Aorta (tissue), 5 donors: ENCODE data around the gene ITPRIPL1. TPM values are rescaled to one million over a fixed set of nuclear protein-coding genes. Genes with fewer than 3 reads are reported as not detected.

Experiments used
- ATAC-seq: fragments of 200-7000 bp; cut with Tn5 transposase; one replicate; pipeline ENCODE4 v1.9.1; 2022; ENCODE audit warnings: moderate library complexity; ENCODE audit not compliant: low FRiP score
- DNase-seq, 2 donors: peaks; one replicate each; pipeline ENCODE4 v3.0.0-alpha.2; 2020
- H3K27ac ChIP-seq, 2 donors: one replicate each; pipeline ENCODE4 v1.5.1; 2013; ENCODE audit warnings: low read length in 2 of 2, mild to moderate bottlenecking in 2 of 2, moderate library complexity in 2 of 2, control low read depth in 1 of 2, inconsistent platforms in 1 of 2, low read depth in 1 of 2
- H3K27me3 ChIP-seq, 2 donors: one replicate each; pipeline ENCODE4 v1.6.1; 2013; ENCODE audit warnings: control low read depth in 1 of 2, low read length in 1 of 2, mild to moderate bottlenecking in 1 of 2, moderate library complexity in 1 of 2; ENCODE audit not compliant: insufficient read depth in 2 of 2, control insufficient read depth in 1 of 2
- H3K36me3 ChIP-seq, 2 donors: one replicate each; pipeline ENCODE4 v1.6.1; 2013; ENCODE audit warnings: control low read depth in 1 of 2, low read length in 1 of 2, mild to moderate bottlenecking in 1 of 2; ENCODE audit not compliant: insufficient read depth in 2 of 2, control insufficient read depth in 1 of 2
- H3K4me1 ChIP-seq, 2 donors: one replicate each; pipeline ENCODE4 v1.6.1; 2013; ENCODE audit warnings: low read length in 2 of 2, control low read depth in 1 of 2, mild to moderate bottlenecking in 1 of 2, moderate library complexity in 1 of 2; ENCODE audit not compliant: insufficient read depth in 2 of 2, control insufficient read depth in 1 of 2
- H3K4me3 ChIP-seq, 2 donors: one replicate each; pipeline ENCODE4 v1.5.1; 2013; ENCODE audit warnings: low read length in 2 of 2, control low read depth in 1 of 2, mild to moderate bottlenecking in 1 of 2
- H3K9me3 ChIP-seq: one replicate; pipeline ENCODE4 v1.6.1; 2013; ENCODE audit warnings: mild to moderate bottlenecking, low read length; ENCODE audit not compliant: control insufficient read depth
- WGBS, 2 donors: extraction: QIAGEN DNeasy Blood & Tissue Kit; methylation state at CpG; one replicate each; pipeline ENCODE4 v1.1.7; 2013; 5-methylcytosine and 5-hydroxymethylcytosine counted together
- intact Hi-C, 2 donors: fragments of 100-400 bp; cut with DNase I; formaldehyde crosslinking; loops; one replicate each; pipeline versions ENCODE4 v1.14.2 to v1.15.0; 2022
- polyA plus RNA-seq, 2 donors: library from polyadenylated mRNA; stranded (reverse); fragments of 200-250 nt; gene quantifications; one replicate each; pipeline ENCODE4 v1.2.3, GENCODE V29; 2013
- total RNA-seq, 2 donors: library from RNA; stranded (reverse); fragmentation: NEBNext Ultra II Directional; extraction: Animal tissue kit (Norgen Biotek cat#: 25700); gene quantifications; one replicate each; pipeline ENCODE4 v1.2.1, GENCODE V29; 2021
- donor health status: healthy with polysubstance abuse.
- donor health status: Bipolar disorder and iron deficiency.
- donor health status: DM: no; HTN: no; CAD: no.
- donor health status: DM: no; HTN: no; CAD: no.
- donor health status: DM: yes; HTN: yes; CAD: no.

ITPRIPL1 gene
- total and polyA plus RNA-seq, 4 donors: 1.2 to 3.6 (median 1.9) TPM; not detected in 1

DNA sequence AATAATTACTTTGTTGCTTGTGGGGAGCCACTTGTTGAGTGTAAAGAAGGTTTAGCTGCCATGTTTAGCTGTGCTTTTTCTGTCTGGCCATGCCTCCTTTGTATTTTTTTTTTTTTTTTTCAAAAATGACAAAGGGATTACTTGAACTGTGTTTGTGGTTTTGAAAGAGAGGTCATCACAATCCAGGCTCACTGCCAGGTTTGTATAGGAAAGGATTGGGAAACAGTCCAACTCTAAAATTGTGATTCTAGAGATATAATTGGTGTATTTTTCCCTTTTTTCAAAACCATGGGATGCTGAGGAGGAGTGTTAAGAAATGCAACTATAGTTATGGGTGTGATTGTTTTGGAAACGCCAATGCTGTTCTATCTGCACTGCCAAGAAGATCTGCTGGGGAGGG, 4.3 kb downstream of the ITPRIPL1 start:
- no peak overlapping the region for H3K27ac ChIP-seq
- H3K4me1 ChIP-seq: no peaks in the 10 kb centered on the region
- H3K9me3 ChIP-seq: no peaks in the 10 kb centered on the region
- H3K27me3 ChIP-seq: no peaks in the 10 kb centered on the region
- DNase-seq (no peak), ATAC-seq (no peak)
- 77 to 79% methylated on average over 1 of the region's 1 CpG for WGBS, 2 donors
- intact Hi-C loops: no loop called here
- no peaks in the 10 kb centered on the region for H3K36me3 ChIP-seq
- no peak overlapping the region for H3K4me3 ChIP-seq

GRCh38 chr2:96329874-96330273, 4.8 kb downstream of the ITPRIPL1 start:
- intact Hi-C loops: no loop called here
- Histone ChIP-seq H3K9me3 (no peaks in the 10 kb centered on the region), H3K27ac (no peak overlapping the region), H3K4me1 (no peaks in the 10 kb centered on the region), H3K4me3 (no peak overlapping the region), H3K36me3 (no peaks in the 10 kb centered on the region), H3K27me3 (no peaks in the 10 kb centered on the region)
- ATAC-seq (no peak), DNase-seq (no peak)
- 90 to 97% methylated on average over 6 of the region's 6 CpGs for WGBS, 2 donors

GRCh38 chr2:96330407-96330806, 5.3 kb downstream of the ITPRIPL1 start:
- Histone ChIP-seq H3K36me3 (no peaks in the 10 kb centered on the region), H3K27me3 (no peaks in the 10 kb centered on the region), H3K9me3 (no peaks in the 10 kb centered on the region), H3K4me1 (no peaks in the 10 kb centered on the region), H3K4me3 (no peak overlapping the region), H3K27ac (no peak overlapping the region)
- 3 to 6% methylated on average over 1 of the region's 1 CpG for whole genome bisulfite sequencing, 2 donors
- ATAC-seq (no peak), DNase-seq (no peak)
- intact Hi-C loops: no loop called here

- ATAC-seq (no peak), DNase-seq (no peak)
- no peaks in the 10 kb centered on the region for H3K36me3 ChIP-seq
- H3K27ac ChIP-seq: no peak overlapping the region
- no peak overlapping the region for H3K4me3 ChIP-seq
- H3K4me1 ChIP-seq: no peaks in the 10 kb centered on the region
- H3K27me3 ChIP-seq: no peaks in the 10 kb centered on the region
- intact Hi-C loops: no loop called here
- no peaks in the 10 kb centered on the region for H3K9me3 ChIP-seq
- 81 to 84% methylated on average over 3 of the region's 3 CpGs for WGBS, 2 donors
Observed at GRCh38 chr2:96333708-96334107, 8.6 kb downstream of the ITPRIPL1 start.

- H3K27ac ChIP-seq: no peak overlapping the region
- no peak for ATAC-seq
- 14 to 17% methylated on average over 14 to 15 of the region's 15 CpGs for WGBS, 2 donors
Observed at GRCh38 chr2:96336104-96336775, 11.1 kb downstream of the ITPRIPL1 start.

GRCh38 chr2:96336873-96337272, 11.8 kb downstream of the ITPRIPL1 start:
- Histone ChIP-seq H3K4me3 (no peak overlapping the region), H3K27me3 (no peaks in the 10 kb centered on the region), H3K9me3 (no peaks in the 10 kb centered on the region), H3K4me1 (no peaks in the 10 kb centered on the region), H3K36me3 (no peaks in the 10 kb centered on the region), H3K27ac (no peak overlapping the region)
- DNase-seq (no peak), ATAC-seq (no peak)
- intact Hi-C loops: no loop called here
- 95 to 96% methylated on average over 3 of the region's 3 CpGs for WGBS, 2 donors

More at GRCh38 chr2:96336104-96336775, 11.1 kb downstream of the ITPRIPL1 start:
- intact Hi-C loops: no loop called here
- Histone ChIP-seq H3K36me3 (no peaks in the 10 kb centered on the region), H3K4me1 (no peaks in the 10 kb centered on the region), H3K27me3 (no peaks in the 10 kb centered on the region), H3K4me3 (no peak overlapping the region), H3K9me3 (no peaks in the 10 kb centered on the region)
- DNase-seq: no peak

- H3K4me3 ChIP-seq: no peak overlapping the region
- WGBS, 2 donors: 96 to 97% methylated on average over 9 of the region's 9 CpGs
Observed at GRCh38 chr2:96340493-96341414, 15.6 kb downstream of the ITPRIPL1 start.

DNA sequence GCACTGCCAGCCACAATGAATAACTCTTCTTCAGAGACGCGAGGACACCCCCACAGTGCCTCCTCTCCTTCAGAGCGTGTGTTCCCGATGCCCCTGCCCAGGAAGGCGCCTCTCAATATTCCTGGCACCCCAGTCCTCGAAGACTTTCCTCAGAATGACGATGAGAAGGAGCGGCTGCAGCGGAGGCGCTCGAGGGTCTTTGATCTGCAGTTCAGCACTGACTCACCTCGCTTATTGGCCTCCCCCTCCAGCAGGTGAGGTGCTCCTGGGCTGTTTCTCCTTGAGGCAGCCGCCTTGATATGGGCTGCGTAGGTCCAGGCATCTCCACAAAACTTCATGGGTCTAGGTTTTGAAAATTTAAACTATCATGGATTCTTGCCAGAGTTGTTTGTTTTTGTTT, 16.5 kb downstream of the ITPRIPL1 start:
- no peaks in the 10 kb centered on the region for H3K27me3 ChIP-seq
- H3K9me3 ChIP-seq: no peaks in the 10 kb centered on the region
- H3K4me1 ChIP-seq: no peaks in the 10 kb centered on the region
- H3K27ac ChIP-seq: no peak overlapping the region
- 95 to 96% methylated on average over 14 of the region's 14 CpGs for WGBS, 2 donors
- H3K4me3 ChIP-seq: no peak overlapping the region
- no peaks in the 10 kb centered on the region for H3K36me3 ChIP-seq
- DNase-seq (no peak), ATAC-seq (no peak)
- intact Hi-C loops: no loop called here

More at GRCh38 chr2:96340493-96341414, 15.6 kb downstream of the ITPRIPL1 start:
- intact Hi-C loops: no loop called here
- Histone ChIP-seq H3K36me3 (no peaks in the 10 kb centered on the region), H3K4me1 (no peaks in the 10 kb centered on the region), H3K27me3 (no peaks in the 10 kb centered on the region), H3K9me3 (no peaks in the 10 kb centered on the region), H3K27ac (no peak overlapping the region)
- ATAC-seq (no peak), DNase-seq (no peak)

GRCh38 chr2:96342085-96342484, 17.0 kb downstream of the ITPRIPL1 start:
- no peak for DNase-seq
- H3K27ac ChIP-seq: no peak overlapping the region
- intact Hi-C loops: no loop called here
- no peak for ATAC-seq
- H3K4me1 ChIP-seq: no peaks in the 10 kb centered on the region
- WGBS, 2 donors: 75 to 80% methylated on average over 6 of the region's 6 CpGs
- no peak overlapping the region for H3K4me3 ChIP-seq
- no peaks in the 10 kb centered on the region for H3K9me3 ChIP-seq
- no peaks in the 10 kb centered on the region for H3K27me3 ChIP-seq
- H3K36me3 ChIP-seq: no peaks in the 10 kb centered on the region
